Mucosa of descending colon (tissue), 3 donors: ENCODE results near the gene CEBPB. TPM values are rescaled to one million over a fixed set of nuclear protein-coding genes. Genes with fewer than 3 reads are reported as not detected.

ENCODE experiments used
- ATAC-seq: fragments of 200-7000 bp; cut with Tn5 transposase; one replicate; pipeline ENCODE4 v1.9.1; 2020; ENCODE audit warnings: mild to moderate bottlenecking, moderate library complexity
- DNase-seq, 3 donors: peaks; one replicate each; pipeline ENCODE4 v3.0.0-alpha.2; 2020
- H3K36me3 ChIP-seq: fragments of 200-600 bp; one replicate; pipeline ENCODE4 v1.8.0; 2021; ENCODE audit warnings: low read depth, mild to moderate bottlenecking
- H3K4me1 ChIP-seq: fragments of 200-600 bp; one replicate; pipeline ENCODE4 v1.8.0; 2021; ENCODE audit warnings: low read depth, mild to moderate bottlenecking
- H3K4me3 ChIP-seq: fragments of 200-600 bp; one replicate; pipeline ENCODE4 v1.8.0; 2021; ENCODE audit warnings: mild to moderate bottlenecking
- H3K9me3 ChIP-seq: fragments of 200-600 bp; one replicate; pipeline ENCODE4 v1.8.0; 2021; ENCODE audit warnings: mild to moderate bottlenecking
- intact Hi-C, 2 donors: fragments of 100-400 bp; cut with DNase I in 1 of 2; cut with micrococcal nuclease in 1 of 2; formaldehyde crosslinking; loops; one replicate each; pipeline versions ENCODE4 v1.11.0 to v1.11.1; 2022; cut with DNase I, micrococcal nuclease
- total RNA-seq, 3 donors: library from RNA; stranded (reverse); fragmentation: NEBNext Ultra II Directional in 2 of 3; extraction: Animal tissue kit (Norgen Biotek cat#: 25700) in 2 of 3; gene quantifications; one replicate each; pipeline versions ENCODE4 v1.2.1 to v1.2.4, GENCODE V29; 2021 to 2023
- TF ChIP-seq, protein P1 (sequence below): fragments of 200-600 bp; IDR thresholded peaks from one replicate; pipeline ENCODE4 v1.8.0; 2022; ENCODE audit warnings: antibody characterized with exemption, mild to moderate bottlenecking
- donor health status: DM: no; HTN: no; CAD: no; lungs with moderate emphysema.
- donor health status: DM: no; HTN: no; CAD: no.
- donor health status: DM: no; HTN: yes; CAD: no.

CEBPB gene
- total RNA-seq, 3 donors from 2014 or later = 20.2 to 86.7 (median 41.3) TPM

- Histone ChIP-seq H3K4me1 (peaks cover 6% of the 10 kb centered on the region), H3K36me3 (no peaks in the 10 kb centered on the region), H3K4me3 (no peak overlapping the region), H3K9me3 (no peaks in the 10 kb centered on the region)
- intact Hi-C loops = no loop called here
- no peak for ATAC-seq
- no peak for DNase-seq
- TF ChIP-seq, protein P1, sequence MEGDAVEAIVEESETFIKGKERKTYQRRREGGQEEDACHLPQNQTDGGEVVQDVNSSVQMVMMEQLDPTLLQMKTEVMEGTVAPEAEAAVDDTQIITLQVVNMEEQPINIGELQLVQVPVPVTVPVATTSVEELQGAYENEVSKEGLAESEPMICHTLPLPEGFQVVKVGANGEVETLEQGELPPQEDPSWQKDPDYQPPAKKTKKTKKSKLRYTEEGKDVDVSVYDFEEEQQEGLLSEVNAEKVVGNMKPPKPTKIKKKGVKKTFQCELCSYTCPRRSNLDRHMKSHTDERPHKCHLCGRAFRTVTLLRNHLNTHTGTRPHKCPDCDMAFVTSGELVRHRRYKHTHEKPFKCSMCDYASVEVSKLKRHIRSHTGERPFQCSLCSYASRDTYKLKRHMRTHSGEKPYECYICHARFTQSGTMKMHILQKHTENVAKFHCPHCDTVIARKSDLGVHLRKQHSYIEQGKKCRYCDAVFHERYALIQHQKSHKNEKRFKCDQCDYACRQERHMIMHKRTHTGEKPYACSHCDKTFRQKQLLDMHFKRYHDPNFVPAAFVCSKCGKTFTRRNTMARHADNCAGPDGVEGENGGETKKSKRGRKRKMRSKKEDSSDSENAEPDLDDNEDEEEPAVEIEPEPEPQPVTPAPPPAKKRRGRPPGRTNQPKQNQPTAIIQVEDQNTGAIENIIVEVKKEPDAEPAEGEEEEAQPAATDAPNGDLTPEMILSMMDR = no peak
Measured at GRCh38 chr20:50215101-50215690, 24.6 kb downstream of the CEBPB start.

DNA sequence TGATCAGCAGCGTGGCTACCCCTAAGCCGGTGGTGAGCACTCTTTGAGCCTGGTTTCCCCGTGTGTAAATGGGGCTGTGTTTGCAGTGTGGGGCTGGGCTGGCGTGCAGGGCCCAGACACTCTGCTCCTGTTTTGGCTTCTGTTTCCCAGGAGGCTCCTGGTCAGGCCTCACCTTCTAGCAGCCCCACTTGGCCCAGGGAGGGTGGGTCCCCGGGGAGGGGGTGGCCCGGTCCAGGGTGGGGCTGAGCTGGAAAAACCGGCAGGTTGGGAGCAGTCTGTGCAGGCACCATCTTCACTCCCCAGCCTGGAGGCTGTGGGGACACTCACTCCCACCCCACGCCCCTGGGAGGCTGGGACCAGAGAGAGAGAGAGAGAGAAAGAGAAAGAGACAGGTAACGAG is 25.3 kb downstream of the CEBPB start:
- DNase-seq (peak in 2 of 3 donors; percentile 28 to 63), ATAC-seq (peak; percentile 64)

GRCh38 chr20:50216543-50217206 is 26.0 kb downstream of the CEBPB start:
- intact Hi-C loops = no loop called here
- Histone ChIP-seq H3K36me3 (no peaks in the 10 kb centered on the region), H3K4me3 (no peak overlapping the region), H3K4me1 (peaks cover 6% of the 10 kb centered on the region), H3K9me3 (no peaks in the 10 kb centered on the region)
- ATAC-seq = peak; percentile 21
- DNase-seq = no peak
- TF ChIP-seq, protein P1 = no peak

More for the DNA sequence above, 25.3 kb downstream of the CEBPB start:
- Histone ChIP-seq H3K4me1 (peaks cover 6% of the 10 kb centered on the region), H3K9me3 (no peaks in the 10 kb centered on the region), H3K36me3 (no peaks in the 10 kb centered on the region), H3K4me3 (no peak overlapping the region)
- TF ChIP-seq, protein P1 = no peak
- intact Hi-C loops = no loop called here

GRCh38 chr20:50217207-50217949 is 26.7 kb downstream of the CEBPB start:
- Histone ChIP-seq H3K4me1 (peaks cover 6% of the 10 kb centered on the region), H3K36me3 (no peaks in the 10 kb centered on the region), H3K4me3 (no peak overlapping the region), H3K9me3 (no peaks in the 10 kb centered on the region)
- DNase-seq = no peak
- TF ChIP-seq, protein P1 = no peak
- ATAC-seq = no peak
- intact Hi-C loops = no loop called here

DNA sequence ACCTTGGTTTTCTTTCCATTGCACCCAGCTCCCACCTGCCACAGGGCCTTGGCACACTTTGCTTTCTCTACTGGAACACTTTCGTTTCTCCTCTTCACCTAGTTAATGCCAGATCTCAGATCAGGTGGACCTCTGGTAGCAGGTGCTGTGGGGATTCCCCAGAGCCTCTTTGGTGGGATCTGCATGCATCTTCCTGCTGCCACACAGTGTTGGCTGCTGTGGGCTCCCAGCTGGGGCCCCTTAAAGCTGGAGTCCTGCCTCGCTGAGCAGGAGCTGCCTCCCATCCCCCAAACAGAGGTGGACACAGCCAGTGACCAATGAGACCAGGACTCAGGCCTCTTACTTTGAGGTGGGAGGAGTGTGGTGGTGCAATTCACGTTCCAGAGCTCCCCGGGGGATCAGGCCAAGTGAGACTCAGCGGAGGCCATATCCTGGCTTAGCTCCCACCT is 28.4 kb downstream of the CEBPB start:
- intact Hi-C loops = no loop called here
- ATAC-seq = no peak
- Histone ChIP-seq H3K9me3 (no peaks in the 10 kb centered on the region), H3K4me1 (peaks cover 6% of the 10 kb centered on the region), H3K4me3 (no peak overlapping the region), H3K36me3 (no peaks in the 10 kb centered on the region)
- no peak for DNase-seq
- TF ChIP-seq, protein P1 = no peak
